Measurements from ENCODE around the gene DENR. TPM values are rescaled to one million over a fixed set of nuclear protein-coding genes. Genes with fewer than 3 reads are reported as not detected.

DENR gene
- total and polyA plus RNA-seq, 2 of the 13 experiments (the other 11 are each of a cell fraction or from before 2014, with no cell fraction given) = 30.0 to 59.1 TPM

GRCh38 chr12:122740351-122740750 lies 12.3 kb upstream of the DENR start (continued):
- TF ChIP-seq JUN (CRISPR knock-in tag; IDR thresholded peaks at IDR 0.05) (no peak), ZNF33A (CRISPR knock-in tag; IDR thresholded peaks at IDR 0.05; ENCODE audit: borderline replicate concordance) (no peak), ZSCAN29 (CRISPR knock-in tag; conservative IDR thresholded peaks at IDR 0.05) (no peak), EHMT2 (IDR thresholded peaks at IDR 0.05; ENCODE audit: borderline replicate concordance, low read depth, low read length) (no peak), ATF7 (IDR thresholded peaks at IDR 0.05) (peak; percentile 24; the same call in 1 of the 2 replicates), ATF7 (CRISPR knock-in tag; IDR thresholded peaks at IDR 0.05) (no peak), GPN1 (CRISPR knock-in tag; IDR thresholded peaks at IDR 0.05; ENCODE audit: borderline replicate concordance) (no peak)

- no peak for FAIRE-seq
- TF ChIP-seq DZIP1 (CRISPR knock-in tag; IDR thresholded peaks at IDR 0.05) (no peak), ZNF543 (CRISPR knock-in tag; IDR thresholded peaks at IDR 0.05) (no peak), ZFP62 (CRISPR knock-in tag; IDR thresholded peaks at IDR 0.05) (no peak), ZNF101 (CRISPR knock-in tag; IDR thresholded peaks at IDR 0.05; ENCODE audit: borderline replicate concordance, low read depth) (no peak), AHDC1 (CRISPR knock-in tag; IDR thresholded peaks at IDR 0.05; ENCODE audit: borderline replicate concordance) (no peak), SP1 (IDR thresholded peaks at IDR 0.05) (no peak), SP1 (CRISPR knock-in tag; IDR thresholded peaks at IDR 0.05) (no peak), ISX (CRISPR knock-in tag; conservative IDR thresholded peaks at IDR 0.05) (no peak), YEATS2 (CRISPR knock-in tag; IDR thresholded peaks at IDR 0.05; ENCODE audit: borderline replicate concordance) (no peak), ZNF230 (CRISPR knock-in tag; IDR thresholded peaks at IDR 0.05) (no peak)
Observed at GRCh38 chr12:122743895-122744525, 8.6 kb upstream of the DENR start.

More at GRCh38 chr12:122743895-122744525, 8.6 kb upstream of the DENR start:
- no peaks in the 10 kb centered on the region; a peak in 1 of 5 replicates for H3K27me3 ChIP-seq (ENCODE audit: control insufficient read depth in 1 of 2, insufficient read depth in 2 of 2, low read length in 2 of 2)
- BruUV-seq (replicated peaks) = no TSS peak
- H2AFZ ChIP-seq (ENCODE audit: low read length) = no peak overlapping the region
- H3K27ac ChIP-seq (ENCODE audit: extremely low read length, insufficient read depth, low read length) = no peak overlapping the region
- no peaks in the 10 kb centered on the region for H3K79me2 ChIP-seq (ENCODE audit: insufficient read depth, low read length)
- in situ Hi-C loops (cut with HindIII; ENCODE audit: extremely low pct_ligation_motif_present, low pct_unique_long_range_greater_than_20kb) (no loop called here), intact Hi-C loops (cut with micrococcal nuclease; ENCODE audit: unreplicated experiment) (no loop called here)
- no peak overlapping the region for H3K9ac ChIP-seq (ENCODE audit: insufficient read depth, low read depth, low read length)
- H3K4me2 ChIP-seq (ENCODE audit: low read depth, low read length) = no peak overlapping the region
- H3K9me3 ChIP-seq (ENCODE audit: low read length) = no peaks in the 10 kb centered on the region
- no peak overlapping the region for H3K4me3 ChIP-seq (replicated peaks in 1 of 3; ENCODE audit: insufficient read depth in 1 of 3, low read depth in 2 of 3, low read length in 3 of 3)
- DNase-seq (ENCODE audit: low spot score) = no peak
- ATAC-seq = no peak
- peaks cover 15% of the 10 kb centered on the region for H3K4me1 ChIP-seq (ENCODE audit: insufficient read depth, low read length)
- no peaks in the 10 kb centered on the region for H4K20me1 ChIP-seq (ENCODE audit: insufficient read depth, low read length)
- no peaks in the 10 kb centered on the region for H3K36me3 ChIP-seq (replicated peaks in 1 of 2; ENCODE audit: control insufficient read depth in 1 of 2, insufficient read depth in 2 of 2, low read length in 2 of 2)
- WGBS (ENCODE audit: low lambda C conversion rate) = 50% methylated on average over 7 of the region's 7 CpGs
- CTCF ChIA-PET (ENCODE audit: low intra/inter-chr PET ratio, low total read pairs) = no interaction called here
- POLR2A ChIA-PET = no interaction called here
